PFSK-1 (cell line): ENCODE measurements around the gene PRSS56.

ENCODE experiments used
- POLR2AphosphoS5 ChIP-seq: IDR thresholded peaks from 2 replicates; pipeline ENCODE4 v1.6.1; 2012; ENCODE audit warnings: low read depth, mild to moderate bottlenecking, control low read depth, low read length, moderate library complexity
- TAF1 ChIP-seq: IDR thresholded peaks from 2 replicates; pipeline ENCODE4 v1.6.1; 2012; ENCODE audit warnings: low read length, control low read depth, borderline replicate concordance; ENCODE audit not compliant: insufficient read depth

- TF ChIP-seq TAF1 (no peak), POLR2AphosphoS5 (no peak)
Measured at GRCh38 chr2:232530626-232531260, 10.6 kb downstream of the PRSS56 start.
